A204.1 (cell line): Measurements from ENCODE around the gene ACTR8.

Source experiments
- FAIRE-seq: peaks from 2 replicates; lab custom pipeline; 2012; peaks lifted over from hg19 to GRCh38; lab: Jason Lieb, UNC

Gene ACTR8

GRCh38 chr3:53835257-53835656, 46.7 kb downstream of the ACTR8 start:
- no peak for FAIRE-seq

DNA sequence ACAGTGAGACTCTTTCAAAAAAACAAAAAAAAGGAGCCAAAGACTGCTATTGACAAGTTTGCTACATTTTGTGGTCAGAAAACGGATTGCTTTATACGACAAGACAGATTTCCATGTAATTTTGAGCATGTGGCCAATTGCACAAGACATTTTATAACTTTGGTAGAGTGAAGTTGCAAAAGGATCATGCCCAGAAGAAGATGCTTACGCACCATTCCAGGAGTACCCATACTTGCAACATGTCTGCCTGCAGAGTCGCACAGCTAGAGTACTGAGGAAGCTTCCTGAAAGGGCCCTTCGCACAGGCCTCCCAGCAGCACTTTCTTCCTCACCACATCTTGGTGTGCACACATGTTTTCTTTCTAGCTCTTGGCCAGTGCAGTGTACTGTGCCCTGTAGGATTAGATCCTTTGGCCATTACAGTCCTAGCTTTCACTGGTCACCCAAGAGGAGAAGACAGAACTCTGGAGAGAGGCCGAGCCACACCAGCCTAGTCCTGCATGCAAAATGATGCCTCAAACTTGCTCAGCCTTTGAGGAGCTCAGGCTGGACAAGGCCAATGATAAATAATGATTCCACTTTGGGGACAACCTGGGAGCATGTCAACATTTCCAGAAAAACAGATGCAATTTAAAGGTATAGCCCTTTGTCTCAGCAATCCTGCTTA, 47.4 kb downstream of the ACTR8 start:
- no peak for FAIRE-seq

- no peak for FAIRE-seq
These were observed 48.3 kb downstream of the ACTR8 start for GRCh38 chr3:53833700-53834099.

DNA sequence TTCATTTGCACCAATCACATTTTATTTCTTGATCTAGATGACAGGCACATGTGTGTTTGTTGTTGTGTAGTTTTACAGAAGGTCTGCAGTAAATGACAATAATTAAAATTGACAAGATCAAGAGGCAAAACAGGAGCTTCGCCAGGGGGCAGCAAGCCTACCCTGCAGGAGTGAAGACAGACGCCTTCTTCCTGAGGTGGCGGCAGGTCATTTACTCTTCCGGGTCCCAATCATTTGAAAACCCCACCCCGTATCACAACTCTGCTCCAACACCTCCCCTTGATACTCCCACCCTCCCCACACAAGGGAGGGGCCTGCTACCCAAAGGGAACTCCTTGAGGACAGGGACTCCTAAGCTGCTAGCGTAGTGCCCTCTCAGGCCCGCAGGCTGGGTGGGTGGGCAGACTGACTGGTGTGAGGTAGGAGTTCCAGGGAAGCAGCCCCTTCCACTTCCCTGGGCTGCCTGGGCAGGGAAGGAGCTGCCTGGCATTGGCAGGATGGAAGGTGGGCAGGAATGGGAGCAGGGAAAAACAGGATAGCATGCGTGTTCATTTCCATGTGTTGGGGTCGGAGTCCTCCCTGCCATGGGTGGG, 48.8 kb downstream of the ACTR8 start:
- no peak for FAIRE-seq

DNA sequence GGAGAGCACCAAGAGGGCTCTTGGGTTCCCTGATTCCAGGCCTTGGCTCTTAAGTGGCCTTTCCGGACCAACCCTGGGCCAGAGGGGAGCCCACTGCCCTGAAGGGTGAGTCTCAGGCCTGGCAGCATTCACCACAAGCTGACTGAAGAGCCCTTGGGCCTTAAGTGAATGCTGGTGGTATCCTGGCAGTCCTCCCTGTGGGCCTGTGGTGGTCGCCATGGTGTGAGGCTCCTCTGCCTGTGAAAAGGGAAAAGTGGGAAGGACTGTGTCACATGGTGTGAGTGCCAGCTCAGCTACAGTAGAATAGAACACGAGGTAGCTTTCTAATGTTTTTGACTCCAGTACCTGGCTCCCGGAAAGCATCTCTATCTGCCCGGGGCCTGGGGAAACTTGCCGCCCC, 51.0 kb downstream of the ACTR8 start:
- no peak for FAIRE-seq

DNA sequence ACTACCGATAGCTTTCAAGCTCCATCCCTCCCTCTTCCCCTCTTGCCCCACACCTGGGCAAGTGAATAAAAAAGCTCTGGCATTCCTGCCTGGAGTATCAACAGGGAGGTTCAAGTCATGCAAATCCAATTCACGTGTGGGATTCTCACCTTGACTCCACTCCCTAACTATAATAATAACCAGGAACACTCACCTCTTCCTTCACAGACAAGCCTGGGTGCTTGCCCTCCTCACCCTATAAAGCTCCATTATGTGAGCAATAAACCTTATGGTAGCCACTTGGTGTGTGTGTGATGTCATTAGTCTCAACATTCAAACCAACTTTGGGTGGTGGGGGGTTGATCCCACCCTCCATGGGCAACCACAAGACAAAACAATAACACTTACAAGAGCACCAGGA, 52.3 kb downstream of the ACTR8 start:
- no peak for FAIRE-seq

GRCh38 chr3:53828581-53828980, 53.4 kb downstream of the ACTR8 start:
- no peak for FAIRE-seq

DNA sequence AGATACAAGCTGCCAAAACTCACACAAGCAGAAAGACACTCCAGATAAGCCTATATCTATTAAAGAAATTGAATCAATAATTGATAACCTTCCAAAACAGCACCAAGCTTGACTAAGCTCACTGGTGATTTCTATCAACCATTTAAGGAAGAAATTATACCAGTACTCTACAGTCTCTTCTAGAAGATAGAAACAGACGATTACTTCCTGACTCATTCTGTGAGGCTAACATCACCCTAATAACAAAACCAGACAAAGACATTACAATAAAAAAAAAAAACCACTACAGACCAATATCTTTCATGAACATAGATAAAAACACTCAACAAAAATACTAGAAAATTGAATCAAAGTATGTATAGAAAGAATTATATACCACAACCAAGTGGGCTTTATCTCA, 55.9 kb downstream of the ACTR8 start:
- no peak for FAIRE-seq

DNA sequence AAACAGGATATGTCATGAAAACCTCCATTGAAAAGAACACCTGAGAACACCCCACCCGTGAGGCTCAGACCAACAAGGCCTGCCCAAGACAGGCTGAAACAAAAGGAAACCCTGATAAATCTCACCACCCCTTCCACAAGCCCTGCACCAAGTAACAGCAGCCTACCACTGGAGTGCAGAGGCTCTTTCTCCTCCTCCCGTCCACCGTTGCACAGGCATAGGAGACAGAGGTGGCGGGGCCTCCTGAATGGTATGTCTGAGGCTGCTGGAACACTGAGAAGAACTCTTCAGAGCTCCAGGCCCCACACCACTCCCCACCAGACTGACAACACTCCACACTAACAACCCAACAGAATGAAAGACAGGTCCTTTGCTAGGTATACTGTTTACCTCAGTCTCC, 57.2 kb downstream of the ACTR8 start:
- FAIRE-seq: no peak

GRCh38 chr3:53823956-53824657, 57.8 kb downstream of the ACTR8 start:
- no peak for FAIRE-seq

DNA sequence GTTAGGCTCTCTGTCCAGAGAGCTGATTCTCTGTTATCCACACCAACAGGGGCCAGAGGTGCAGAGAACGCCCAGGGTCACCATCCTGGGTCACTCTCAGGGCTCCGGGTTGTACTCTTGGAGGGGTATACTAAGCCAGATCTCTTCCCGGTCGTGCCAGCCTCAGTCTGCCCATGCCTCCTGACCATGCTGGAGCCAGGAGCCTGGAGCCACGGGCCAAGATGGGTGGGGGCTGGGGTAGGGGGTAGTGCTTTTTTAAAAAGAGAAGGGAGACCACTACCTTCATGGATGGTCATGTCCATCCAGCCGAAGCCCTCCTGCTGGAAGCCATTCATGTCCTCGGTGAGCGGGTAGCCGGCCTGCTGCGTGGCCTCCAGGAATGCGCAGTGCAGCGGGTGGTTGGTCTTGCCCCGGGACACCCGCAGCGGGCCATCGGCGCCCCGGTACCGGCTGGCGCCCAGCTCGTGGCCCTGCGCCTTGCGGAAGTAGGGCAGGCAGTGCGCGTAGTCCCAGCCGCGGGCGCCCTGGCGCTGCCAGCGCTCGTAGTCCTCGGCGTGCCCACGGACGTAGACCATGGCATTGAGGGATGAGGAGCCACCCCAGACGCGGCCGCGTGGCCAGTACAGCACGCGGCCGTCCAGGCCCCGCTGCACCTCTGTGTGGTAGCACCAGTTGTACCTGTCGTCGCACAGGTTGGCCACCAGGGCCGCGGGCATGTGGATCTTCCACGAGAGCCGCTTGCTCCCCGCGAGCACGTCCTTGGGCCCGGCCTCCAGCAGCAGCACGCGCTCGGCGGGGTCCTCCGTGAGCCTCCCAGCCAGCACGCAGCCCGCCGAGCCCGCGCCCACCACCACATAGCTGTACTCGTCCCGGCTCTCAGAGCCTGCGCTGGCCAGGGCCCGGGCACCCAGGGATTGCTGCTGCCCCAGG, 58.7 kb downstream of the ACTR8 start:
- FAIRE-seq: no peak

- no peak for FAIRE-seq
These were observed 59.6 kb downstream of the ACTR8 start for GRCh38 chr3:53822331-53822741.

DNA sequence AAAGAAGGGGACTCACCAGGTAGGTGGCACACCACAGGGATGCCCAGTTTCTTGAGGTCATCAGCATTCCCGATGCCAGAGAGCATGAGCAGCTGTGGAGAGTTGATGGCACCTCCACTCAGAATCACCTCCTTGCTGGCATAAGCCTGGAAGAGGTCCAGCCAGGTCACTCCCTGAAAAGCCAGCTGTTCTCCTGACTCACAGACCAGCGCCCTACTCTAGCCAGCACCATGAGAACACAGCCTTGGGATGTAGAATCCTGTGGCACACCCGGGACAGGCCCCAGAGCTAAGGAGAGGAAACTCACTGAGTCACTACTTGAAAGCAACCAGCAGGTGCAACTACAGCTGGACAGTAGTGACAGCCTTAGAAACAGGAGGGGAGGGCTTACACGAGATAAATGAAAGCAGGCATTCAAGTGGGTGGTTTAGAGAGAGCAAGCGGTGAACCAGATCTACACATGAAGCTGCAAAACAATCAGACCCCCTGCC, 60.3 kb downstream of the ACTR8 start:
- FAIRE-seq: no peak

- no peak for FAIRE-seq
These were observed 61.0 kb downstream of the ACTR8 start for GRCh38 chr3:53820756-53821580.

DNA sequence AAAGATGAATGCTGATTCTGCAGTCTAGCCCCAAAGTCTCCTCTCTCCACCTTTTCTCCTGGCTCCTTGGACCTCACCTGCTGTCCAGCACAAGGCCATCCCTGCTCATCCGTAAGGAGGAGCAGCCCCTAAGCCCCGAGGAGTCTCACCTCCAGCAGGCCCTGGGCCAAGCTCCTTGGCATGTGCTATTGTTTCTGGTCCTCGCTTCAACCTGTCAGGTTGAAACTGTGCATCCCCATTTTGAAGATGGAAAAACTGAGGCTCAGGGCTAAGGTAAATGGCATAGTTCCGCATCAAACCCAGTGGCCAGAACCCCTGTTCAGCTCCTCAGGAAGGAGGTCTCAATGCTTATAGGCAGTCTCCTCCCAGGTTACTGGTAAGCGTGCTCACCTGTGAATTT, 61.9 kb downstream of the ACTR8 start:
- FAIRE-seq: no peak

- no peak for FAIRE-seq
These were observed 62.6 kb downstream of the ACTR8 start for GRCh38 chr3:53819163-53819868.

DNA sequence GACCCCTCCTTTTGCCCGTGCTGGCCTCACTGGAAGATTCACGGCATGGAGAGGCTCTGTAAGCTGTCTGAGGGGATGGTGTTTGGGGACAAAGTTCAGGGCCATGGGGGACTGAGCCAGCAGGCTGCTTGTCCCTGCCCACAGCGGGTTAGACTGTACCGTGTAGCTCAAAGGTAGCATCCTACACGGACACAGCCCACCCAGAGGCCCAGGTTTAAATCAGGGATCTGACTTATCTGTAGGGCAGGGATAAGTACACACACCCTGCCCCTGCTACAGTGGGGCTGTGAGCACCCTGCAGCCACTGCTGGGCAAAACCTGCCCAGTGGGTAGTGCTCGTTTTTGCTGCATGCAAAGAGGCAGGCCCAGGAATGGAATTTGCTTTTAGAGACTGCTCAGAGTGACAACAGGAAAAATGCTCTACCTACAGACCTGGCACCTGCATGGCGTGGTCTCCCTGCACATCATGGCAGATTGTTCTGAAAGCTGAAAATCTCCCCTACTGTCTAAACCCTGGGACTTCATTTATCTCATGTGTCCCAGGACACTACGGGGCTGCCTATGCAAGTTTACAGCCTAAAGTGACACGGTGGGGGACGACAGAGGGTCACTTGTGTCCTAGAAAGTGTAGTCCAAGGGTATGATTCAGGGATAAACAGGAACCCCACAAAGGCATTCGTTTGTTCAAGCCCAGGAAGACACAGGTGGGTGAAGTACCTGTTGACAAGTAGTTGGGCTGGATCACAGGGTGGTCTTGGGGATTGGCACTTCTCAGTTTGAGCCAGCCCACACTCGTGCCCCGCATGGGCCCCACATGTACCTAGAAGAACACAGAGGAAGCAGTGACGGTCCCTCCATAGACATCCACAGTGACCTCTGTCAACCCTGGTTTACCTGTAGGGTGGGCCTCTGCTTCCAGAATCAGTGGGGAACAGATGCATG, 63.5 kb downstream of the ACTR8 start:
- no peak for FAIRE-seq

GRCh38 chr3:53817809-53818208, 64.1 kb downstream of the ACTR8 start:
- no peak for FAIRE-seq

DNA sequence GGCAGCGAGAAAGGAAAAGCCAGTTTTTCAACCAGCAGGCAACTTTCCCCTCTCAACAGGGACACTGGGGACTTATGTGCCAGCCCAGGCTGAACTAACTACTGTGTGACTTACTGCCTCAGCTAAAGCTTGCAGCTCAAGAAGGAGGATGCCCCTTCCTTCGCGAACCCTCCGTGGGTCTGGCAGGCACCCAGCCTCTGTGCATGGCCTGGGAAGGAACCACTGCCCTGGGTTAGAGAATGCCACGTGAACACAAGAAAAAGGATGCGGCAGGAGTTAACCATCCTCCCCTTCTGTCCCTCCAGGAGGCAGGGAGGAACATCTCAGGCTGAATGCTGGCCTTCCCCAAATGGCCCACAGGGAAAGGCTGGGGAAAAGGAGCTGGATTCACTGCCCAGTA, 64.7 kb downstream of the ACTR8 start:
- FAIRE-seq: no peak
